Naive thymus-derived CD8-positive, alpha-beta T cell (primary cell): ENCODE data around the gene CTSZ. TPM values are rescaled to one million over a fixed set of nuclear protein-coding genes. Genes with fewer than 3 reads are reported as not detected.

Experiments used
- ATAC-seq, 2 donors: fragments of 150-1000 bp; cut with Tn5 transposase in 1 of 2; sonication (Bioruptor Pico), chemical (Tn5 transposase) in 1 of 2; 1 replicate in 1 of 2; 2 replicates in 1 of 2; pipeline ENCODE4 v1.10.0; 2021; ENCODE audit warnings: mild to moderate bottlenecking in 2 of 2, moderate library complexity in 2 of 2
- POLR2A ChIA-PET: fragments of 350-600 bp; sonication (Branson Sonifier 250); formaldehyde crosslinking; loops from one replicate; lab custom pipeline; 2021; ENCODE audit warnings: antibody characterized with exemption; lab: Charles Lee
- DNase-seq, 10 donors: peaks; one replicate each; pipeline versions ENCODE4 v3.0.0 to v3.0.0-alpha.2; 2020 to 2022
- H3K27ac Mint-ChIP-seq, 10 donors: one replicate each; pipeline ENCODE4 v1.8.0; 2020 to 2022; ENCODE audit warnings: mild to moderate bottlenecking in 10 of 10, mixed read lengths in 10 of 10, moderate library complexity in 4 of 10, inconsistent platforms in 1 of 10
- H3K27me3 Mint-ChIP-seq, 5 donors: one replicate each; pipeline ENCODE4 v1.8.0; 2021 to 2022; ENCODE audit warnings: mixed read lengths in 5 of 5
- H3K36me3 Mint-ChIP-seq, 3 donors: one replicate each; pipeline ENCODE4 v1.8.0; 2020 to 2022; ENCODE audit warnings: mixed read lengths in 3 of 3, mild to moderate bottlenecking in 2 of 3, inconsistent platforms in 1 of 3
- H3K4me1 Mint-ChIP-seq, 4 donors: one replicate each; pipeline ENCODE4 v1.8.0; 2021 to 2022; ENCODE audit warnings: mixed read lengths in 4 of 4
- H3K4me3 Mint-ChIP-seq, 10 donors: one replicate each; pipeline ENCODE4 v1.8.0; 2020 to 2022; ENCODE audit warnings: mild to moderate bottlenecking in 10 of 10, mixed read lengths in 10 of 10, moderate library complexity in 6 of 10, inconsistent platforms in 1 of 10
- H3K9me3 Mint-ChIP-seq, 9 donors: one replicate each; pipeline ENCODE4 v1.8.0; 2020 to 2022; ENCODE audit warnings: mixed read lengths in 9 of 9, mild to moderate bottlenecking in 3 of 9, inconsistent platforms in 1 of 9, moderate library complexity in 1 of 9
- polyA plus RNA-seq, 3 donors: library from polyadenylated mRNA; unstranded; fragments of 300-500 nt; fragmentation: Illumina TruSeq; gene quantifications; one replicate each; pipeline ENCODE4 v1.2.3, GENCODE V29; 2021
- total RNA-seq, 8 experiments: library from RNA in 2 of 8; stranded (reverse) in 2 of 8; gene quantifications; one replicate each; pipeline ENCODE4 v1.2.3 and lab custom pipeline; 2021 to 2026

The CTSZ gene
- total and polyA plus RNA-seq, 5 experiments from 2014 or later = 0.60 to 19.1 (median 2.9) TPM

GRCh38 chr20:59030911-59031563 lies 24.0 kb upstream of the CTSZ start:
- Mint-ChIP-seq H3K27ac (peak overlapping the region in 9 of 10 donors; percentile 61 to 97 (median 96)), H3K4me3 (peak overlapping the region; percentile 87 to 97 (median 94)), H3K4me1 (peaks cover 30 to 60% (median 57%) of the 10 kb centered on the region in 4 donors), H3K36me3 (peaks cover 7 to 71% (median 28%) of the 10 kb centered on the region in 3 donors), H3K27me3 (no peaks in the 10 kb centered on the region), H3K9me3 (no peaks in the 10 kb centered on the region)
- ATAC-seq = no peak
- POLR2A ChIA-PET = interaction anchor here (0.5 to 4.1 kb wide), 15 partner anchors 11 to 370 kb away, joined by 3 to 72 read pairs (median 9); partner anchors contain the start of genes NELFCD, PRELID3B and TUBB1
- DNase-seq = no peak

GRCh38 chr20:59028812-59029211 lies 21.8 kb upstream of the CTSZ start:
- POLR2A ChIA-PET = interaction anchor here (0.7 to 1.0 kb wide), 2 partner anchors 137 to 153 kb away, joined by 3 read pairs; no protein-coding TSS in a partner anchor
- H3K27ac Mint-ChIP-seq = peak overlapping the region in 7 of 10 donors; percentile 33 to 73 (median 56)
- no peak for ATAC-seq

GRCh38 chr20:59027741-59028320 lies 20.8 kb upstream of the CTSZ start:
- H3K27me3 Mint-ChIP-seq = no peaks in the 10 kb centered on the region
- H3K4me1 Mint-ChIP-seq = peaks cover 33 to 70% (median 67%) of the 10 kb centered on the region in 4 donors
- ATAC-seq (no peak), DNase-seq (no peak)
- no peaks in the 10 kb centered on the region for H3K9me3 Mint-ChIP-seq
- H3K4me3 Mint-ChIP-seq = peak overlapping the region in 5 of 10 donors; percentile 0 to 36 (median 14)
- POLR2A ChIA-PET = no interaction called here
- peaks cover 0 to 78% (median 20%) of the 10 kb centered on the region in 3 donors for H3K36me3 Mint-ChIP-seq
- peak overlapping the region in 2 of 10 donors; percentile 1 to 18 for H3K27ac Mint-ChIP-seq

More at GRCh38 chr20:59028812-59029211, 21.8 kb upstream of the CTSZ start:
- no peaks in the 10 kb centered on the region for H3K9me3 Mint-ChIP-seq
- H3K4me3 Mint-ChIP-seq = peak overlapping the region; percentile 33 to 94 (median 64)
- H3K4me1 Mint-ChIP-seq = peaks cover 33 to 72% (median 68%) of the 10 kb centered on the region in 4 donors
- peaks cover 0 to 71% (median 20%) of the 10 kb centered on the region in 3 donors for H3K36me3 Mint-ChIP-seq
- no peaks in the 10 kb centered on the region for H3K27me3 Mint-ChIP-seq
- DNase-seq = no peak

- ATAC-seq (no peak), DNase-seq (no peak)
- H3K4me3 Mint-ChIP-seq = peak overlapping the region in 8 of 10 donors; percentile 0 to 49 (median 30)
- no peaks in the 10 kb centered on the region for H3K27me3 Mint-ChIP-seq
- peaks cover 36 to 67% (median 65%) of the 10 kb centered on the region in 4 donors for H3K4me1 Mint-ChIP-seq
- peak overlapping the region; percentile 1 to 70 (median 44) for H3K27ac Mint-ChIP-seq
- H3K36me3 Mint-ChIP-seq = peaks cover 0 to 83% (median 24%) of the 10 kb centered on the region in 3 donors
- no peaks in the 10 kb centered on the region for H3K9me3 Mint-ChIP-seq
- POLR2A ChIA-PET = no interaction called here
Measured at GRCh38 chr20:59026904-59027740, 20.1 kb upstream of the CTSZ start.

- Mint-ChIP-seq H3K9me3 (no peaks in the 10 kb centered on the region), H3K36me3 (peaks cover 0 to 93% (median 24%) of the 10 kb centered on the region in 3 donors), H3K27ac (peak overlapping the region in 2 of 10 donors; percentile 19 to 52), H3K4me3 (no peak overlapping the region), H3K27me3 (no peaks in the 10 kb centered on the region), H3K4me1 (peaks cover 34 to 56% (median 54%) of the 10 kb centered on the region in 4 donors)
- POLR2A ChIA-PET = no interaction called here
- DNase-seq (no peak), ATAC-seq (no peak)
Measured at GRCh38 chr20:59025511-59025910, 18.5 kb upstream of the CTSZ start.

- ATAC-seq (no peak), DNase-seq (no peak)
- no peaks in the 10 kb centered on the region for H3K9me3 Mint-ChIP-seq
- peaks cover 0 to 89% (median 22%) of the 10 kb centered on the region in 3 donors for H3K36me3 Mint-ChIP-seq
- POLR2A ChIA-PET = interaction anchor here (0.9 kb wide), 1 partner anchor 42 kb away, joined by 3 read pairs; no protein-coding TSS in a partner anchor
- no peaks in the 10 kb centered on the region for H3K27me3 Mint-ChIP-seq
- peaks cover 32 to 52% (median 50%) of the 10 kb centered on the region in 4 donors for H3K4me1 Mint-ChIP-seq
- peak overlapping the region in 2 of 10 donors; percentile 8 to 19 for H3K27ac Mint-ChIP-seq
- no peak overlapping the region for H3K4me3 Mint-ChIP-seq
Measured at GRCh38 chr20:59025086-59025485, 18.0 kb upstream of the CTSZ start.

- H3K4me1 Mint-ChIP-seq = peaks cover 28 to 44% (median 41%) of the 10 kb centered on the region in 4 donors
Measured at GRCh38 chr20:59024111-59024530, 17.1 kb upstream of the CTSZ start.

GRCh38 chr20:59023616-59024015 lies 16.6 kb upstream of the CTSZ start:
- no peak for ATAC-seq
- no peak overlapping the region for H3K4me3 Mint-ChIP-seq
- H3K27ac Mint-ChIP-seq = peak overlapping the region in 2 of 10 donors; percentile 57 to 58
- H3K27me3 Mint-ChIP-seq = no peaks in the 10 kb centered on the region
- peaks cover 26 to 38% (median 36%) of the 10 kb centered on the region in 4 donors for H3K4me1 Mint-ChIP-seq
- POLR2A ChIA-PET = interaction anchor here (0.5 to 1.6 kb wide), 2 partner anchors 9 to 163 kb away, joined by 3 read pairs; no protein-coding TSS in a partner anchor
- H3K36me3 Mint-ChIP-seq = peaks cover 0 to 77% (median 17%) of the 10 kb centered on the region in 3 donors
- DNase-seq = no peak
- H3K9me3 Mint-ChIP-seq = no peaks in the 10 kb centered on the region

More at GRCh38 chr20:59024111-59024530, 17.1 kb upstream of the CTSZ start:
- Mint-ChIP-seq H3K4me3 (no peak overlapping the region), H3K9me3 (no peaks in the 10 kb centered on the region), H3K27ac (no peak overlapping the region), H3K27me3 (no peaks in the 10 kb centered on the region), H3K36me3 (peaks cover 0 to 81% (median 21%) of the 10 kb centered on the region in 3 donors)
- no peak for ATAC-seq
- POLR2A ChIA-PET = interaction anchor here (0.5 to 1.6 kb wide), 3 partner anchors 10 to 162 kb away, joined by 3 read pairs; no protein-coding TSS in a partner anchor
- DNase-seq = no peak

GRCh38 chr20:59022754-59023153 lies 15.7 kb upstream of the CTSZ start:
- no peak overlapping the region for H3K4me3 Mint-ChIP-seq
- ATAC-seq (no peak), DNase-seq (no peak)
- peaks cover 0 to 70% (median 13%) of the 10 kb centered on the region in 3 donors for H3K36me3 Mint-ChIP-seq
- no peaks in the 10 kb centered on the region for H3K27me3 Mint-ChIP-seq
- peaks cover 28 to 31% (median 29%) of the 10 kb centered on the region in 4 donors for H3K4me1 Mint-ChIP-seq
- H3K9me3 Mint-ChIP-seq = no peaks in the 10 kb centered on the region
- H3K27ac Mint-ChIP-seq = peak overlapping the region in 6 of 10 donors; percentile 8 to 86 (median 61)
- POLR2A ChIA-PET = interaction anchor here (0.7 to 2.1 kb wide), 4 partner anchors 8 to 1615 kb away, joined by 3 to 6 read pairs (median 4); partner anchors contain the start of gene ATP5F1E

- H3K36me3 Mint-ChIP-seq = peaks cover 0 to 53% (median 7%) of the 10 kb centered on the region in 3 donors
- no peak overlapping the region for H3K4me3 Mint-ChIP-seq
- no peaks in the 10 kb centered on the region for H3K27me3 Mint-ChIP-seq
- peaks cover 26 to 32% (median 29%) of the 10 kb centered on the region in 4 donors for H3K4me1 Mint-ChIP-seq
- ATAC-seq = no peak
- POLR2A ChIA-PET = interaction anchor here (2.1 kb wide), 1 partner anchor 11 kb away, joined by 5 read pairs; the partner anchor contains the start of gene ATP5F1E
- DNase-seq = no peak
- no peaks in the 10 kb centered on the region for H3K9me3 Mint-ChIP-seq
- no peak overlapping the region for H3K27ac Mint-ChIP-seq
Measured at GRCh38 chr20:59020938-59021551, 14.0 kb upstream of the CTSZ start.

GRCh38 chr20:59019217-59019616 lies 12.2 kb upstream of the CTSZ start, which contains the start of gene TUBB1:
TSS of gene TUBB1 (plus strand) at chr20:59019429. CDS start at chr20:59019523, 94 bp downstream.
- ATAC-seq = no peak
- no peak for DNase-seq
- POLR2A ChIA-PET = interaction anchor here (0.9 to 1.3 kb wide), 2 partner anchors 9 to 12 kb away, joined by 3 read pairs; no protein-coding TSS in a partner anchor
- Mint-ChIP-seq H3K9me3 (no peaks in the 10 kb centered on the region), H3K4me1 (peaks cover 24 to 29% (median 25%) of the 10 kb centered on the region in 4 donors), H3K27me3 (no peaks in the 10 kb centered on the region), H3K4me3 (peak within 1 kb of the TSS in 1 of 10 donors; percentile 4), H3K27ac (peak within 1 kb of the TSS in 2 of 10 donors; percentile 6 to 11), H3K36me3 (peaks cover 0 to 36% (median 3%) of the 10 kb centered on the region in 3 donors)
